ENCODE data around the gene ZDHHC12. TPM values are rescaled to one million over a fixed set of nuclear protein-coding genes. Genes with fewer than 3 reads are reported as not detected.

ZDHHC12 gene
- polyA plus RNA-seq, 2 of the 4 experiments (the other 2 are of a cell fraction): 37.6 to 75.7 TPM

DNA sequence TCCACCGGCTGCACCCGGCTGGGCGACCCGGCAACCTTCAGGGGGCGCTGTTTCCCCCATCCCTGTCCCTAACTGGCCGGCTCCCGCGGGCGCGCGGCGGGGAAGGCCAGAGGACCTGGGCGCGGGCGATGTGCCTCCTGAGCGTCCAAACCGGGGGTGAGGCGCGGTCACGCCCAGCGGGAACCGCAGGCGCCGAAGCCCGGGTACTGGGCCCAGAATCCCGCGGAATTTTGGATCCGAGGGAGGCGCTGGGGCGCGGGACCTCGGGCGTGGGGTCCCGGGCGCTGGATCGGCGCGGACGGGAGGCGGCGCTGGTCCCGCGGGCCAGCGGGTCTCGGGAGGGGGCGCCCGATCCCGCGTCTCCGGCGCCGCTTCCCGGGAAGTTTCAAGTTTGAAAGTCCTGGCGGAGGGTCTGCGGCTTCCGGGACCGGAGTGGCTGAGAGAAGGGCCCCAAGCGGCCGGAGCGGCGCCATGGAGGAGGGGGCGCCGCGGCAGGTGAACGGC is 21.4 kb downstream of the ZDHHC12 start, which contains the start of gene PKN3:
TSS of gene PKN3 (plus strand) at position 59 of the 504 bp plus-strand sequence. CDS start at position 472, 413 bp downstream.
- peak within 1 kb of the TSS; percentile 96 for H3K4me2 ChIP-seq
- CTCF ChIA-PET: interaction anchor here (0.6 to 3.6 kb wide), 36 partner anchors 10 to 644 kb away, joined by 3 to 44 read pairs (median 4); partner anchors contain the start of gene ZER1
- TF ChIP-seq RNF2 (IDR thresholded peaks at IDR 0.05; ENCODE audit: borderline replicate concordance, low read depth): no peak
- TF ChIP-seq KDM5A (IDR thresholded peaks at IDR 0.05): no peak
- TF ChIP-seq ZNF302 (CRISPR knock-in tag; IDR thresholded peaks at IDR 0.05): no peak
- TF ChIP-seq POLR2A (IDR thresholded peaks at IDR 0.05; ENCODE audit: low read length): peak; percentile 25
- no peak for TF ChIP-seq HOXB13 (CRISPR knock-in tag; IDR thresholded peaks at IDR 0.05; ENCODE audit: low read depth)
- TF ChIP-seq MAFK (IDR thresholded peaks at IDR 0.05; ENCODE audit: partially characterized antibody): no peak
- TF ChIP-seq, protein P1, sequence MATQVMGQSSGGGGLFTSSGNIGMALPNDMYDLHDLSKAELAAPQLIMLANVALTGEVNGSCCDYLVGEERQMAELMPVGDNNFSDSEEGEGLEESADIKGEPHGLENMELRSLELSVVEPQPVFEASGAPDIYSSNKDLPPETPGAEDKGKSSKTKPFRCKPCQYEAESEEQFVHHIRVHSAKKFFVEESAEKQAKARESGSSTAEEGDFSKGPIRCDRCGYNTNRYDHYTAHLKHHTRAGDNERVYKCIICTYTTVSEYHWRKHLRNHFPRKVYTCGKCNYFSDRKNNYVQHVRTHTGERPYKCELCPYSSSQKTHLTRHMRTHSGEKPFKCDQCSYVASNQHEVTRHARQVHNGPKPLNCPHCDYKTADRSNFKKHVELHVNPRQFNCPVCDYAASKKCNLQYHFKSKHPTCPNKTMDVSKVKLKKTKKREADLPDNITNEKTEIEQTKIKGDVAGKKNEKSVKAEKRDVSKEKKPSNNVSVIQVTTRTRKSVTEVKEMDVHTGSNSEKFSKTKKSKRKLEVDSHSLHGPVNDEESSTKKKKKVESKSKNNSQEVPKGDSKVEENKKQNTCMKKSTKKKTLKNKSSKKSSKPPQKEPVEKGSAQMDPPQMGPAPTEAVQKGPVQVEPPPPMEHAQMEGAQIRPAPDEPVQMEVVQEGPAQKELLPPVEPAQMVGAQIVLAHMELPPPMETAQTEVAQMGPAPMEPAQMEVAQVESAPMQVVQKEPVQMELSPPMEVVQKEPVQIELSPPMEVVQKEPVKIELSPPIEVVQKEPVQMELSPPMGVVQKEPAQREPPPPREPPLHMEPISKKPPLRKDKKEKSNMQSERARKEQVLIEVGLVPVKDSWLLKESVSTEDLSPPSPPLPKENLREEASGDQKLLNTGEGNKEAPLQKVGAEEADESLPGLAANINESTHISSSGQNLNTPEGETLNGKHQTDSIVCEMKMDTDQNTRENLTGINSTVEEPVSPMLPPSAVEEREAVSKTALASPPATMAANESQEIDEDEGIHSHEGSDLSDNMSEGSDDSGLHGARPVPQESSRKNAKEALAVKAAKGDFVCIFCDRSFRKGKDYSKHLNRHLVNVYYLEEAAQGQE (IDR thresholded peaks at IDR 0.05): no peak; the same call in 1 of the 2 replicates
- TF ChIP-seq EHMT2 (IDR thresholded peaks at IDR 0.05; ENCODE audit: low read depth): no peak
- peak; percentile 68; the same call in 2 of the 3 replicates for TF ChIP-seq SMC3 (IDR thresholded peaks at IDR 0.05)
- TF ChIP-seq, protein P2, sequence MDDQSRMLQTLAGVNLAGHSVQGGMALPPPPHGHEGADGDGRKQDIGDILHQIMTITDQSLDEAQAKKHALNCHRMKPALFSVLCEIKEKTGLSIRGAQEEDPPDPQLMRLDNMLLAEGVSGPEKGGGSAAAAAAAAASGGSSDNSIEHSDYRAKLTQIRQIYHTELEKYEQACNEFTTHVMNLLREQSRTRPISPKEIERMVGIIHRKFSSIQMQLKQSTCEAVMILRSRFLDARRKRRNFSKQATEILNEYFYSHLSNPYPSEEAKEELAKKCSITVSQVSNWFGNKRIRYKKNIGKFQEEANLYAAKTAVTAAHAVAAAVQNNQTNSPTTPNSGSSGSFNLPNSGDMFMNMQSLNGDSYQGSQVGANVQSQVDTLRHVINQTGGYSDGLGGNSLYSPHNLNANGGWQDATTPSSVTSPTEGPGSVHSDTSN (IDR thresholded peaks at IDR 0.05): 0 out of 2 replicates have a peak, but pooled peaks have one; percentile 18
- peak; percentile 50; the same call in 1 of the 2 replicates for TF ChIP-seq PHF8 (IDR thresholded peaks at IDR 0.05; ENCODE audit: borderline replicate concordance, low read depth)
- peak; percentile 35 to 61; a peak in 4 of 5 replicates for TF ChIP-seq RAD21 (conservative IDR thresholded peaks at IDR 0.05 in 1 of 2, IDR thresholded peaks at IDR 0.05 in 1 of 2)
- TF ChIP-seq, protein P3, sequence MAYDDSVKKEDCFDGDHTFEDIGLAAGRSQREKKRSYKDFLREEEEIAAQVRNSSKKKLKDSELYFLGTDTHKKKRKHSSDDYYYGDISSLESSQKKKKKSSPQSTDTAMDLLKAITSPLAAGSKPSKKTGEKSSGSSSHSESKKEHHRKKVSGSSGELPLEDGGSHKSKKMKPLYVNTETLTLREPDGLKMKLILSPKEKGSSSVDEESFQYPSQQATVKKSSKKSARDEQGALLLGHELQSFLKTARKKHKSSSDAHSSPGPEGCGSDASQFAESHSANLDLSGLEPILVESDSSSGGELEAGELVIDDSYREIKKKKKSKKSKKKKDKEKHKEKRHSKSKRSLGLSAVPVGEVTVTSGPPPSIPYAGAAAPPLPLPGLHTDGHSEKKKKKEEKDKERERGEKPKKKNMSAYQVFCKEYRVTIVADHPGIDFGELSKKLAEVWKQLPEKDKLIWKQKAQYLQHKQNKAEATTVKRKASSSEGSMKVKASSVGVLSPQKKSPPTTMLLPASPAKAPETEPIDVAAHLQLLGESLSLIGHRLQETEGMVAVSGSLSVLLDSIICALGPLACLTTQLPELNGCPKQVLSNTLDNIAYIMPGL (CRISPR knock-in tag; IDR thresholded peaks at IDR 0.05; ENCODE audit: borderline replicate concordance): peak; percentile 98
- TF ChIP-seq HDAC2 (IDR thresholded peaks at IDR 0.05): no peak
- TF ChIP-seq SREBF2 (IDR thresholded peaks at IDR 0.05): no peak
- peak; percentile 48; the same call in 1 of the 2 replicates for TF ChIP-seq TFCP2L1 (CRISPR knock-in tag; IDR thresholded peaks at IDR 0.05)
- TF ChIP-seq CEBPB (IDR thresholded peaks at IDR 0.05): no peak
- TF ChIP-seq MAZ (IDR thresholded peaks at IDR 0.05; ENCODE audit: borderline replicate concordance, low read depth, low read length): no peak; the same call in 1 of the 2 replicates
- 0 out of 2 replicates have a peak, but pooled peaks have one; percentile 30 for TF ChIP-seq TP53 (CRISPR knock-in tag; IDR thresholded peaks at IDR 0.05)
- TF ChIP-seq, protein P4, sequence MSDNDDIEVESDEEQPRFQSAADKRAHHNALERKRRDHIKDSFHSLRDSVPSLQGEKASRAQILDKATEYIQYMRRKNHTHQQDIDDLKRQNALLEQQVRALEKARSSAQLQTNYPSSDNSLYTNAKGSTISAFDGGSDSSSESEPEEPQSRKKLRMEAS (IDR thresholded peaks at IDR 0.05): peak; percentile 66
- no peak for TF ChIP-seq CHD4 (IDR thresholded peaks at IDR 0.05; ENCODE audit: borderline replicate concordance)
- TF ChIP-seq JUN (IDR thresholded peaks at IDR 0.05): peak; percentile 23 to 76; a peak in 3 of 5 replicates
- TF ChIP-seq CHD2 (IDR thresholded peaks at IDR 0.05; ENCODE audit: low read length, partially characterized antibody): peak; percentile 25
- no peak for TF ChIP-seq FOSL2 (IDR thresholded peaks at IDR 0.05)
- TF ChIP-seq FOSL2 (CRISPR knock-in tag; IDR thresholded peaks at IDR 0.05): 0 out of 2 replicates have a peak, but pooled peaks have one; percentile 13
- TF ChIP-seq, protein P5, sequence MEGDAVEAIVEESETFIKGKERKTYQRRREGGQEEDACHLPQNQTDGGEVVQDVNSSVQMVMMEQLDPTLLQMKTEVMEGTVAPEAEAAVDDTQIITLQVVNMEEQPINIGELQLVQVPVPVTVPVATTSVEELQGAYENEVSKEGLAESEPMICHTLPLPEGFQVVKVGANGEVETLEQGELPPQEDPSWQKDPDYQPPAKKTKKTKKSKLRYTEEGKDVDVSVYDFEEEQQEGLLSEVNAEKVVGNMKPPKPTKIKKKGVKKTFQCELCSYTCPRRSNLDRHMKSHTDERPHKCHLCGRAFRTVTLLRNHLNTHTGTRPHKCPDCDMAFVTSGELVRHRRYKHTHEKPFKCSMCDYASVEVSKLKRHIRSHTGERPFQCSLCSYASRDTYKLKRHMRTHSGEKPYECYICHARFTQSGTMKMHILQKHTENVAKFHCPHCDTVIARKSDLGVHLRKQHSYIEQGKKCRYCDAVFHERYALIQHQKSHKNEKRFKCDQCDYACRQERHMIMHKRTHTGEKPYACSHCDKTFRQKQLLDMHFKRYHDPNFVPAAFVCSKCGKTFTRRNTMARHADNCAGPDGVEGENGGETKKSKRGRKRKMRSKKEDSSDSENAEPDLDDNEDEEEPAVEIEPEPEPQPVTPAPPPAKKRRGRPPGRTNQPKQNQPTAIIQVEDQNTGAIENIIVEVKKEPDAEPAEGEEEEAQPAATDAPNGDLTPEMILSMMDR (IDR thresholded peaks at IDR 0.05): peak; percentile 99
- TF ChIP-seq POLR2AphosphoS2 (conservative IDR thresholded peaks at IDR 0.05; ENCODE audit: low read length): no peak
- TF ChIP-seq BHLHE40 (IDR thresholded peaks at IDR 0.05; ENCODE audit: low read depth, low read length): no peak
- WGBS (ENCODE audit: missing lambda C conversion rate): 3% methylated on average over 13 of the region's 65 CpGs
- H3K9me3 ChIP-seq: no peaks in the 10 kb centered on the region
- FAIRE-seq: no peak
- peak; percentile 89 to 98 for DNase-seq (ENCODE audit: low read depth in 1 of 2, low spot score in 1 of 2)
- peak within 1 kb of the TSS; percentile 95 to 100 for H3K27ac ChIP-seq
- POLR2A ChIA-PET: interaction anchor here (0.6 to 1.0 kb wide), 5 partner anchors 11 to 68 kb away, joined by 3 to 5 read pairs (median 4); partner anchors contain the start of genes SET and ZDHHC12
- peaks cover 9% of the 10 kb centered on the region for H3K4me1 ChIP-seq
- peak; percentile 83 to 89 for ATAC-seq
- peak within 1 kb of the TSS; percentile 94 for H3K4me3 ChIP-seq
